LHCN-M2 (cell line): ENCODE data around the gene GRM4. TPM values are rescaled to one million over a fixed set of nuclear protein-coding genes. Genes with fewer than 3 reads are reported as not detected.
A peak's percentile ranks its signal among the peaks of the same experiment; 100 is the strongest.

Experiments
- DNase-seq: peaks from one replicate; pipeline ENCODE4 v3.0.0-alpha.2; 2012; ENCODE audit warnings: low read depth
- total RNA-seq: library from RNA; depleted of rRNA; stranded (reverse); fragments of >200 nt; gene quantifications from 2 replicates; pipeline ENCODE4 v1.2.3, GENCODE V29; 2014

Gene GRM4
- total RNA-seq, 1 experiment from 2014 or later = not detected

- no peak for DNase-seq
Observed at GRCh38 chr6:33995309-33996119, 150.4 kb downstream of the GRM4 start.

GRCh38 chr6:33994472-33995308 is 151.2 kb downstream of the GRM4 start:
- DNase-seq = no peak

- DNase-seq = no peak
Observed at GRCh38 chr6:33993653-33994471, 152.0 kb downstream of the GRM4 start.

GRCh38 chr6:33993091-33993490 is 152.8 kb downstream of the GRM4 start:
- DNase-seq = no peak

GRCh38 chr6:33992191-33992590 is 153.7 kb downstream of the GRM4 start:
- DNase-seq = no peak

GRCh38 chr6:33991610-33992009 is 154.3 kb downstream of the GRM4 start:
- DNase-seq = no peak

GRCh38 chr6:33990061-33990541 is 155.8 kb downstream of the GRM4 start:
- peak; percentile 19 for DNase-seq

GRCh38 chr6:33989016-33989854 is 156.7 kb downstream of the GRM4 start:
- DNase-seq = no peak

GRCh38 chr6:33988121-33989015 is 157.5 kb downstream of the GRM4 start:
- DNase-seq = no peak

- peak; percentile 34 for DNase-seq
Observed at GRCh38 chr6:33987531-33988021, 158.3 kb downstream of the GRM4 start.

GRCh38 chr6:33985947-33986346 is 159.9 kb downstream of the GRM4 start:
- no peak for DNase-seq

- DNase-seq = no peak
Observed at GRCh38 chr6:33985313-33985751, 160.6 kb downstream of the GRM4 start.

- no peak for DNase-seq
Observed at GRCh38 chr6:33984466-33985312, 161.2 kb downstream of the GRM4 start.

- DNase-seq = no peak
Observed at GRCh38 chr6:33983721-33984465, 162.0 kb downstream of the GRM4 start.

- peak; percentile 14 for DNase-seq
Observed at GRCh38 chr6:33983109-33983716, 162.7 kb downstream of the GRM4 start.

- no peak for DNase-seq
Observed at GRCh38 chr6:33981861-33982260, 164.0 kb downstream of the GRM4 start.

GRCh38 chr6:33981421-33981820 is 164.5 kb downstream of the GRM4 start:
- no peak for DNase-seq
